A549 (cell line): ENCODE measurements around the gene RALGPS2.

Experiments
- CEBPB ChIP-seq, 2 experiments: fragments of >200 bp in 1 of 2; sonication (Bioruptor Twin) in 1 of 2; formaldehyde crosslinking in 1 of 2; IDR thresholded peaks; 2 replicates each; pipeline ENCODE4 v1.6.1; 2012 to 2016
- EP300 ChIP-seq, 2 experiments: fragments of >200 bp; sonication (Bioruptor Twin); formaldehyde crosslinking; IDR thresholded peaks; 2 replicates in 1 of 2; 3 replicates in 1 of 2; pipeline ENCODE4 v1.6.1; 2016 to 2017
- FOSL2 ChIP-seq, 2 experiments: fragments of 450-650 bp in 1 of 2; fragments of >200 bp in 1 of 2; sonication (Bioruptor Twin) in 1 of 2; formaldehyde crosslinking; IDR thresholded peaks; 2 replicates each; pipeline versions ENCODE4 v1.5.0 to v1.6.1; 2016 to 2020; ENCODE audit warnings: mild to moderate bottlenecking in 1 of 2, moderate library complexity in 1 of 2
- NPAS2 ChIP-seq: fragments of 250-450 bp; sonication (Bioruptor Pico); IDR thresholded peaks from 2 replicates; pipeline ENCODE4 v1.8.0; 2022; ENCODE audit warnings: mild to moderate bottlenecking, moderate library complexity, borderline replicate concordance
- POLR2A ChIP-seq: IDR thresholded peaks from 2 replicates; pipeline ENCODE4 v1.6.1; 2012; ENCODE audit warnings: mild to moderate bottlenecking, low read length
- RFX5 ChIP-seq: fragments of 450-650 bp; IDR thresholded peaks from 2 replicates; pipeline ENCODE4 v1.7.1; 2014; ENCODE audit warnings: antibody characterized with exemption, mild to moderate bottlenecking, moderate library complexity
- SMC3 ChIP-seq: fragments of >200 bp; sonication (Bioruptor Twin); formaldehyde crosslinking; IDR thresholded peaks from 3 replicates; pipeline ENCODE4 v1.6.1; 2018; ENCODE audit warnings: inconsistent platforms
- ZFP36 ChIP-seq: fragments of 450-650 bp; IDR thresholded peaks from 2 replicates; pipeline ENCODE4 v1.6.1; 2014; ENCODE audit warnings: borderline replicate concordance; ENCODE audit not compliant: partially characterized antibody
- TF ChIP-seq, protein P1 (sequence below): fragments of >200 bp; sonication (Bioruptor Twin); formaldehyde crosslinking; IDR thresholded peaks from 3 replicates; pipeline ENCODE4 v1.5.1; 2016
- TF ChIP-seq, protein P2 (sequence below): fragments of 150-350 bp; IDR thresholded peaks from 2 replicates; pipeline ENCODE4 v1.6.1; 2014; ENCODE audit warnings: low read depth, mild to moderate bottlenecking, low read length

DNA sequence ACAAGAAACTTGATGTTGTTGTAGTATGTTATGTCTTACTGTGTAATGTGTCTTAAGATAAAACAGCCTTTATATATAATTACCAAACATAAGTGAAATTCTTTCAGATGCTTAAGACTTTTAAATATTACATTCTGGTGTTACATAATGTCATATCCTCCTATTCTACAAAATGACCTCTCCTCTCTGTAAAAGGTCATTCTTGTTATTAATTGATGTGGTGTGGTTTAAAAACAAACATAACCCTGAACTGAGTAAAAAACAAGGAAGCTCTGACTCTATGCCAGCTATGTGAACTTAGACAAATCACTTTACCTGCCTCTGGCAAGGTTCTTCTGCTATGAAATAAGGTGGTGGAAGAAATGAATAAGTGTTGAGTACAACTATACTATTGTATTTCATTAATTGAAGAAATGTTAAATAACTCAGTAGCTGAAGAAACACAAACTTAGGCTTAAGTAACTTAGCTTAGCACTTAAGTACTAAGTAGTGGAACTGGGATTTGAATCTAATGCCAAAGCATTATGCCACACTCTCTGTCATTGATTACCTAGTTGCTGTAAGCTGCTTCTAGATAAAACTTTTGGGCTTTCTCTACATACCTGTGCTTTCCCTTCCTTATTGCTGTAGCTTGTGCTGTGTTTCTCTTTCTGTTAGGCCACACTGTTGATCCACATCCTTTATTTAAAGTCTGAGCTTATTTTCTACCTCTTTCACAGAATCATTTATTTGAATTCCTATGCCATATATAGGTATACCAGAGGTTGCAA lies 146.7 kb downstream of the RALGPS2 start:
- TF ChIP-seq, protein P1, sequence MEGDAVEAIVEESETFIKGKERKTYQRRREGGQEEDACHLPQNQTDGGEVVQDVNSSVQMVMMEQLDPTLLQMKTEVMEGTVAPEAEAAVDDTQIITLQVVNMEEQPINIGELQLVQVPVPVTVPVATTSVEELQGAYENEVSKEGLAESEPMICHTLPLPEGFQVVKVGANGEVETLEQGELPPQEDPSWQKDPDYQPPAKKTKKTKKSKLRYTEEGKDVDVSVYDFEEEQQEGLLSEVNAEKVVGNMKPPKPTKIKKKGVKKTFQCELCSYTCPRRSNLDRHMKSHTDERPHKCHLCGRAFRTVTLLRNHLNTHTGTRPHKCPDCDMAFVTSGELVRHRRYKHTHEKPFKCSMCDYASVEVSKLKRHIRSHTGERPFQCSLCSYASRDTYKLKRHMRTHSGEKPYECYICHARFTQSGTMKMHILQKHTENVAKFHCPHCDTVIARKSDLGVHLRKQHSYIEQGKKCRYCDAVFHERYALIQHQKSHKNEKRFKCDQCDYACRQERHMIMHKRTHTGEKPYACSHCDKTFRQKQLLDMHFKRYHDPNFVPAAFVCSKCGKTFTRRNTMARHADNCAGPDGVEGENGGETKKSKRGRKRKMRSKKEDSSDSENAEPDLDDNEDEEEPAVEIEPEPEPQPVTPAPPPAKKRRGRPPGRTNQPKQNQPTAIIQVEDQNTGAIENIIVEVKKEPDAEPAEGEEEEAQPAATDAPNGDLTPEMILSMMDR, result no peak
- TF ChIP-seq CEBPB (IDR thresholded peaks at IDR 0.05) (no peak), SMC3 (no peak), RFX5 (no peak), EP300 (IDR thresholded peaks at IDR 0.05) (no peak), POLR2A (no peak), FOSL2 (IDR thresholded peaks at IDR 0.05) (no peak), FOSL2 (CRISPR knock-in tag; IDR thresholded peaks at IDR 0.05) (no peak), NPAS2 (CRISPR knock-in tag) (no peak), ZFP36 (no peak)
- TF ChIP-seq, protein P2, sequence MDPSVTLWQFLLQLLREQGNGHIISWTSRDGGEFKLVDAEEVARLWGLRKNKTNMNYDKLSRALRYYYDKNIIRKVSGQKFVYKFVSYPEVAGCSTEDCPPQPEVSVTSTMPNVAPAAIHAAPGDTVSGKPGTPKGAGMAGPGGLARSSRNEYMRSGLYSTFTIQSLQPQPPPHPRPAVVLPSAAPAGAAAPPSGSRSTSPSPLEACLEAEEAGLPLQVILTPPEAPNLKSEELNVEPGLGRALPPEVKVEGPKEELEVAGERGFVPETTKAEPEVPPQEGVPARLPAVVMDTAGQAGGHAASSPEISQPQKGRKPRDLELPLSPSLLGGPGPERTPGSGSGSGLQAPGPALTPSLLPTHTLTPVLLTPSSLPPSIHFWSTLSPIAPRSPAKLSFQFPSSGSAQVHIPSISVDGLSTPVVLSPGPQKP, result no peak
